B cell (primary cell): Measurements from ENCODE around the gene RAD51AP2.

Experiments used
- CTCF ChIP-seq: fragments of 200-600 bp; IDR thresholded peaks from one replicate; pipeline ENCODE4 v1.8.0; 2022; ENCODE audit warnings: antibody characterized with exemption, mild to moderate bottlenecking
- EZH2 ChIP-seq: IDR thresholded peaks from 2 replicates; pipeline ENCODE4 v1.6.1; 2012; ENCODE audit warnings: borderline replicate concordance, low read depth, mild to moderate bottlenecking, moderate library complexity, low read length; ENCODE audit not compliant: insufficient read depth, poor library complexity, severe bottlenecking

DNA sequence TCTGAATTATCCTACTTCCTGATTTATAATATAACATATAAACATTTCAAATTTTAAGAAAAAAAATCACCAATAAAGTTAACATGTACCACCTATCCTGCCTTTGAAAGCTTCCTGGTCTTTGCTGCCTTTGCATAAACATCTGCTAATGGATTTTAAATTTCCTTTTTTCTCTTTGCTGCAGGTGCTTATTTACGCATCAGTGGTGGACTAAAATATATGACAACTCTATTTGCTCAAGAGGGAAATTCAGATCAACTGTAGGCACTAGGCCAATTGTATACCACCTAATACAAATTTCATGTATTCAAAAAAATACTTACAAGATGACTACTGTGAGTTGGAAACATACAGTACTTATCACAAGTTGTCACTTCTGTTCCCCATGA lies 57.2 kb downstream of the RAD51AP2 start:
- TF ChIP-seq CTCF (no peak), EZH2 (no peak)
